ENCODE measurements around the gene ZNF865.

Gene ZNF865

GRCh38 chr19:55605207-55605636 is 225 bp upstream of the ZNF865 start:
- peak; percentile 99 for DNase-seq (ENCODE audit: low read depth)

GRCh38 chr19:55606471-55606787 is 982 bp downstream of the ZNF865 start:
- DNase-seq (ENCODE audit: low read depth) = no peak

GRCh38 chr19:55606817-55607216 is 1.4 kb downstream of the ZNF865 start:
- no peak for DNase-seq (ENCODE audit: low read depth)

DNA sequence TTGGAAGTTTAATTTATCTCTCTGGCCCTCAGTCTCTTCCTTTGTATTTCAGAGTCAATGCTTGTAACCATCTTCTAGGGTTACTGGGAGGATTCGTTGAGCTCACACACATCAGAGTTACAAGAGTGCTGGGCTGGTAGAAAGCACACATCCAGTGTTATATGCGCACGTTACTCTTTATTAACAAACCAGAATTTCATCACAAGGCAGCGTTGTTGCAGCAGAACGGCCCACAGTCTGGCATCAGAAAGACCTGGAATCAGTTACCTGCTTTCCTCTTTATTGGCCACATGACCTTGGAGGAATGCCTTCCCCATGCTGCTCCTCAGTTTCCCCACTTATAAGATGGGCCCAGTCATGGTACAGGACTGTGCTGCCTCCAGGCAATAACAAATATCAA is 3.9 kb downstream of the ZNF865 start:
- DNase-seq (ENCODE audit: low read depth) = no peak

DNA sequence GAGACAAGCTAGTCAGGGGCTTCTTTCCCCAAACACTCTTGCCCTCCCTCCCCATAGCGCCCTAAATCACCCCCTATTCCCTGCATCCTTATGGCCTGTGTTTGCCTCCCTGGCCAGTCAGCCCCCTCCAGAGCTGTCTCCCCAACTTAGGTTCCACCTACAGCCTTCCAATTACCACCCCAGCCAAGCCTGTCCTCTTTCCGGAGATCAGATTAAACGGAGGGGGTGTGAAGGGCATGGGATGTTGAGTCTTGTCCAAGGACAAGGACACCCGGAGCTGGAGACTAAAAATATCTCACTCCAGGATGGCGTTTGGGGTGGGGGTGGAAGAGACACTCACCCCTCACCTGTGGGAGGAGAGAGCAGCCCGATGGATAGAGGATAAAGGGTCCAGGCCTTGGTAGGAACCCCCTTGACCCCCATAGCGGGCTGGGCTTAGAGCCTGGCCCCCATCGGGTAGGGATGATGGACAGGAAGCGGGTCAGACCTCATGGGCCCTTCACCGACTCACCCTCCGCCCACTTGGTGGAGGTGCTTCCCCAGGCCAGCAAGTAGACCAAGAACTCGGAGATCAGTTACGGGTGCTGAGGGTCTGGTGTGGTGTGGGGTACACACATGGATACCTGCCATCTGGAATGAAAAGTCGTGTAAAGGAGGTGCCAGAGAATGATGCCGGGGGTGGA is 6.0 kb downstream of the ZNF865 start:
- no peak for DNase-seq (ENCODE audit: low read depth)

- no peak for DNase-seq (ENCODE audit: low read depth)
Observed at GRCh38 chr19:55611983-55612645, 6.7 kb downstream of the ZNF865 start.

DNA sequence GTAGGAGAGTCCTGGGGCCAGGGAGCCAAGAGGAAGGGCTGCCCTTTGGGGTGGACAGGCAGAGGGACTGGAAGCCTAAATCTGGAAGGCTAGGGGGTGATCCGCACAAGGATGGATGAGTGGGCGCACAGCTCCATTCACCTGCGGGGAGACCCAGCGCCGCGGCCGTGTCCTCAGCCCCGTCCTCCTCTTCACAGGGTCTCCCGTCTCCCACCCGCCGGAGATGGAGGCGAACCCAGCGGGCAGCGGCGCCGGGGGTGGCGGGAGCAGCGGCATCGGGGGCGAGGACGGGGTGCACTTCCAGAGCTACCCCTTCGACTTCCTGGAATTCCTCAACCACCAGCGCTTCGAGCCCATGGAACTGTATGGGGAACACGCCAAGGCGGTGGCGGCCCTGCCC is 7.9 kb downstream of the ZNF865 start:
- no peak for DNase-seq (ENCODE audit: low read depth)

GRCh38 chr19:55613930-55614710 is 8.7 kb downstream of the ZNF865 start:
- no peak for DNase-seq (ENCODE audit: low read depth)

GRCh38 chr19:55614711-55615542 is 9.5 kb downstream of the ZNF865 start:
- DNase-seq (ENCODE audit: low read depth) = no peak

GRCh38 chr19:55615543-55616394 is 10.3 kb downstream of the ZNF865 start:
- DNase-seq (ENCODE audit: low read depth) = no peak

DNA sequence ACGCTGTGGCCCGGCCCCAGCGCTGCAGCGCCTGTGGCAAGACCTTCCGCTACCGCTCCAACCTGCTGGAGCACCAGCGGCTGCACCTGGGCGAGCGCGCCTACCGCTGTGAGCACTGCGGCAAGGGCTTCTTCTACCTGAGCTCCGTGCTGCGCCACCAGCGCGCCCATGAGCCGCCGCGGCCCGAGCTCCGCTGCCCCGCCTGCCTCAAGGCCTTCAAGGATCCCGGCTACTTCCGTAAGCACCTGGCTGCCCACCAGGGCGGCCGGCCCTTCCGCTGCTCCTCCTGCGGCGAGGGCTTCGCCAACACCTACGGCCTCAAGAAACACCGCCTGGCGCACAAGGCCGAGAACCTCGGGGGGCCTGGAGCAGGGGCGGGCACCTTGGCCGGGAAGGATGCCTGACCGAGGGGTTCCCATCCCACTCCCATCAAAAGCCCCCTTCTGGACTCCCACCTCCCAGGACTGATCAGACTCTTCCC is 11.0 kb downstream of the ZNF865 start:
- no peak for DNase-seq (ENCODE audit: low read depth)

GRCh38 chr19:55617426-55617825 is 12.0 kb downstream of the ZNF865 start:
- DNase-seq (ENCODE audit: low read depth) = no peak

GRCh38 chr19:55618426-55618825 is 13.0 kb downstream of the ZNF865 start:
- DNase-seq (ENCODE audit: low read depth) = no peak

GRCh38 chr19:55619286-55619685 is 13.8 kb downstream of the ZNF865 start:
- DNase-seq (ENCODE audit: low read depth) = no peak

DNA sequence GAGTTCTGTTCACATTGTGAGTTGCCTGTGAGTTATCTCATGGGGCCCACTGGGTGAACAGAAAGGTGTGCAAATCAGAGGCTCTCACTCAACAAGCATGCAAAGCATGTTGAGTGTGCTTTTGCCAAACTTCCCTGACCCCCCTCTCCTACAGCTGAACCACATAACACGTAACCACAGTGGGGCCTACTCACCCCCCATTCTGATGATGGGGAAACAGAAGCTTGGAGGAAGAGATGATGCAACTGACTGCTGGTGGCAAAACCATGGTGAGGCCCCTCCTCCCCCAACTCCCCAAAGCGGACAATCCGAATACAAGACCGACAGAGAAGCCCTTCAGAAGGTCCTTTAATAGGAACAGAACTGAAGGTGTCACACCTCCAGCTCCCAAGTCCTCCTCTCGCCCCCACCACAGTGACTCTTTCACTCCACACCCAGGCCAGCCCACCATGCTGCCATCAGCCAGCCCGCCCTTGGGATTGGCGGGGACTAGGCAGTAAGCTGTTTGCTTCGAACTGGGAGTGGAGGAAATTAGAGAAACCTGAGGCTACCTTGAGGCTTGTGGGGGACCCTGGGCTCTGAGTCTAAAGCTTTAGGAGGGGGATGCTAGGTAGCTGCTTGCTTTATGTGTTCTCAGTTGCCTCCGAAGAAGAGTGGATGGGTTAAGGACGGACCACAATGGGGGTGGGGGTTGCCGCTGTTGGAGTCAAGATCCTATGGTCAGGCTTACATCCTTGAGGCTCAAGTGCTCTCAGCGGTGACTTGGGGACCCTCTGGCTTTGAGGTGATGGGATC is 15.2 kb downstream of the ZNF865 start:
- no peak for DNase-seq (ENCODE audit: low read depth)

DNA sequence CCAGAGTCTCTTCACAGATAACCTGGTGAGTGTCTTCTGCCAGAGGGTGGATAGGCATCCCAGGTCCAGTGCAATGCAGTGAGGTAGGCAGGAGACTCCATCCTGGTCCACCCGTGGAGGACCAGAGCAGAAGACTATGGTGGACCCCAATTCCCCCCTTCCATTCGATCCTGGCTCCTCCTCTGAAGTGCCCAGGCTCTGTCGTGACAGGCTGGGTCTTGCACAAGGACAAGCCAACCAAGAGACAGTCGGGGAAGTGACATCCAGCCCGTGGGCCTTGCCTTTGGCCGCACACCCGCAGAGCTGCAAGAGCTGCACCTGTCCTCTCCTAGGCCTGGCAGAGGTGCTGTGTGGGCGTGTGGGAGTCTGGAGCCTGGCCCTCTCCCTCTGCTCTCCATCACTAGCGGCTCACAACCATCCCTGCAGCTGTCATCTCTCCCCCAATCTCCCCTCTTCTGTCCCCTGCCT is 15.8 kb downstream of the ZNF865 start:
- no peak for DNase-seq (ENCODE audit: low read depth)

GRCh38 chr19:55621673-55622231 is 16.3 kb downstream of the ZNF865 start:
- DNase-seq (ENCODE audit: low read depth) = no peak

DNA sequence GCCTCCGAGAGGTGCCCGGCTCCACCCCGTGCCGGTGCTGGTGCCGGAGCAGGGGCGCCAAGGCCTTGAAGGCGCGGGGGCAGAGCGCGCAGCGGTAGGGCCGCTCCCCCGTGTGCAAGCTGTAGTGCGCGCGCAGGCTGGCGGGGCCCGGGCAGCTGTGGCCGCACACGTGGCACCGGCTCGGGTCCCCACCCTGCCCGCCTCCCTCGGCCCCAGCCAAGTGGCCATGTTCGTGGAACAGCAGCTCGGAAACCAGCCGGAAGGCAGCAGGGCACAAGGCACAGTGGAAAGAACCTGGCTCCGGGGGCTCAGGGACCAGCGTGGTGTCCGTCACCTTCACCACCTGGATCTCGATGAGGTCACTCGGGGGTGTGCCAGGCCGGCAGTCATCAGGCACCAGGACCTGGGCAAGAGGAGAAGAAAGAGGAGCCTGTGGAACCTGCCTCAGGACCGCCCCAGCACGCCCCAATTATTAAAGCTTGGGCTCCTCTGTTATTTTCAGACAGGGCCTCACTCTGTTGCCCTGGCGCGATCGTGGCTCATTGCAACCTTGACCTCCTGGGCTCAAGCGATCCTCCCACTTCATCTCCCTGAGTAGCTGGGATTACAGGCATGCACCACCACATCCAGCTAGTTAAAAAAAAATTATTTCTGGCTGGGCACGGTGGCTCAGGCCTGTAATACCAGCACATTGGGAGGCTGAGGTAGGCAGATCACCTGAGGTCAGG is 17.0 kb downstream of the ZNF865 start:
- DNase-seq (ENCODE audit: low read depth) = no peak

GRCh38 chr19:55623130-55623529 is 17.7 kb downstream of the ZNF865 start:
- no peak for DNase-seq (ENCODE audit: low read depth)
